AG09319 (cell line): ENCODE measurements around the gene SVIL.
"Not testable (repeated sequence)": the region's sequence is repeated elsewhere in the genome, so short reads cannot be mapped to it uniquely, and the experiment has no call there.

ENCODE experiments used
- DNase-seq: peaks from one replicate; pipeline ENCODE4 v3.0.0-alpha.2; 2010; ENCODE audit warnings: low read depth; ENCODE audit errors: extremely low read depth
- CTCF ChIP-seq: IDR thresholded peaks from 2 replicates; pipeline ENCODE4 v1.5.1; 2011; ENCODE audit warnings: low read depth, mild to moderate bottlenecking, inconsistent platforms, low read length, moderate library complexity

Gene SVIL

GRCh38 chr10:29613791-29614190, 21.0 kb downstream of the SVIL start:
- DNase-seq: no peak
- no peak for TF ChIP-seq CTCF

- no peak for DNase-seq
- TF ChIP-seq CTCF: no peak
Observed at GRCh38 chr10:29613196-29613595, 21.6 kb downstream of the SVIL start.

- TF ChIP-seq CTCF: no peak
- DNase-seq: no peak
Observed at GRCh38 chr10:29612657-29613056, 22.1 kb downstream of the SVIL start.

GRCh38 chr10:29611781-29612381, 22.9 kb downstream of the SVIL start:
- no peak for DNase-seq
- TF ChIP-seq CTCF: no peak

- no peak for DNase-seq
- no peak for TF ChIP-seq CTCF
Observed at GRCh38 chr10:29610876-29611647, 23.7 kb downstream of the SVIL start.

- DNase-seq: not testable (repeated sequence)
Observed at GRCh38 chr10:29610331-29610730, 24.4 kb downstream of the SVIL start.

GRCh38 chr10:29609696-29610095, 25.1 kb downstream of the SVIL start:
- DNase-seq: no peak
- TF ChIP-seq CTCF: no peak
